GM12878 (cell line): ENCODE results near the gene MED13L.

Experiments used
- ASH2L ChIP-seq: fragments of 300-600, 200-600 bp; sonication (generic); IDR thresholded peaks from 2 replicates; pipeline ENCODE4 v1.6.1; 2017; ENCODE audit warnings: low read depth, mild to moderate bottlenecking, borderline replicate concordance
- CBX3 ChIP-seq: fragments of 200-600 bp; sonication (generic); IDR thresholded peaks from 2 replicates; pipeline ENCODE4 v1.6.1; 2016; ENCODE audit warnings: low read depth, borderline replicate concordance
- EZH2 ChIP-seq: IDR thresholded peaks from 2 replicates; pipeline ENCODE4 v1.6.1; 2012; ENCODE audit warnings: low read depth, mild to moderate bottlenecking, control low read depth, inconsistent platforms, low read length, borderline replicate concordance; ENCODE audit not compliant: control insufficient read depth
- PAX8 ChIP-seq: fragments of 450-650 bp; IDR thresholded peaks from 2 replicates; pipeline ENCODE4 v1.6.1; 2017; ENCODE audit warnings: mild to moderate bottlenecking, moderate library complexity
- POLR2A ChIP-seq: IDR thresholded peaks from 2 replicates; pipeline ENCODE4 v1.6.1; 2011; ENCODE audit warnings: low read depth, mild to moderate bottlenecking, low read length
- TAF1 ChIP-seq: IDR thresholded peaks from 2 replicates; pipeline ENCODE4 v1.6.1; 2011; ENCODE audit warnings: mild to moderate bottlenecking, low read depth, low read length, borderline replicate concordance
- ZNF217 ChIP-seq: fragments of 450-650 bp; IDR thresholded peaks from 2 replicates; pipeline ENCODE4 v1.6.1; 2017; ENCODE audit warnings: antibody characterized with exemption, mild to moderate bottlenecking
- TF ChIP-seq, protein P1 (sequence below): fragments of 450-650 bp; IDR thresholded peaks from 2 replicates; pipeline ENCODE4 v1.6.1; 2017; ENCODE audit warnings: mild to moderate bottlenecking, low read depth, inconsistent platforms; ENCODE audit not compliant: poor library complexity, severe bottlenecking
- TF ChIP-seq, protein P2 (sequence below): IDR thresholded peaks from 2 replicates; pipeline ENCODE4 v1.6.1; 2012; ENCODE audit warnings: low read length, inconsistent platforms
- TF ChIP-seq, protein P3 (sequence below): IDR thresholded peaks from 2 replicates; pipeline ENCODE4 v1.6.1; 2012; ENCODE audit warnings: mild to moderate bottlenecking, low read depth, low read length

DNA sequence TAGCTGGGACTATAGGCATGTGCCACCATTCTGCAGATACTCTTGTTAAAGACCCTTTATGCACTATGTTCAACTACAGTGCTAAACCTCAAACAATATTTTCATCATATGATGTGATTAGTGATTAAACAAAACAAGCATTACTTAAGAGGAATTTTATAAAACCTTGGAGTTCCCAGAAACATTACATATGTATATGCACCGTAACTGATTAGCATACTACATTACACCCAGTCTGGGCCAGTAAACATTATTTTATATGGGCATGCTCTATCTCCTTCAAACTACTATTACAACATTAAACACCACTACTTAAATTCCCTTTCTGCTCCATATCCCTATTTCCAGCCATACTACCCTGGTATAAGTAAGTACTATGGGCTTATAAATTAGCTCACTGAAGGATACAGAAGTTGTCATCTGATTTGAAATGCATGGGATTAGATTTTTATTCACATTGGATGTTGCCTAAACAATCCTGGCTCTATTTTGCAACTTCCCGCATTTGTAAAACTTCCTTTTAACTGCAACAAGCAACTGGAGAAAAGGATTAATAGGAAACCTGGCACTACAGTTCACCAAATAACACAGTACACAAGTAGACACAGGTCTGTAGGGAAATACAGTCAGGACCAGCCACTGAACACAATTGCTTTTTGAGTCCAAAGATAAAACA lies 205.8 kb downstream of the MED13L start:
- TF ChIP-seq, protein P1, sequence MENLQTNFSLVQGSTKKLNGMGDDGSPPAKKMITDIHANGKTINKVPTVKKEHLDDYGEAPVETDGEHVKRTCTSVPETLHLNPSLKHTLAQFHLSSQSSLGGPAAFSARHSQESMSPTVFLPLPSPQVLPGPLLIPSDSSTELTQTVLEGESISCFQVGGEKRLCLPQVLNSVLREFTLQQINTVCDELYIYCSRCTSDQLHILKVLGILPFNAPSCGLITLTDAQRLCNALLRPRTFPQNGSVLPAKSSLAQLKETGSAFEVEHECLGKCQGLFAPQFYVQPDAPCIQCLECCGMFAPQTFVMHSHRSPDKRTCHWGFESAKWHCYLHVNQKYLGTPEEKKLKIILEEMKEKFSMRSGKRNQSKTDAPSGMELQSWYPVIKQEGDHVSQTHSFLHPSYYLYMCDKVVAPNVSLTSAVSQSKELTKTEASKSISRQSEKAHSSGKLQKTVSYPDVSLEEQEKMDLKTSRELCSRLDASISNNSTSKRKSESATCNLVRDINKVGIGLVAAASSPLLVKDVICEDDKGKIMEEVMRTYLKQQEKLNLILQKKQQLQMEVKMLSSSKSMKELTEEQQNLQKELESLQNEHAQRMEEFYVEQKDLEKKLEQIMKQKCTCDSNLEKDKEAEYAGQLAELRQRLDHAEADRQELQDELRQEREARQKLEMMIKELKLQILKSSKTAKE, result no peak
- TF ChIP-seq, protein P2, sequence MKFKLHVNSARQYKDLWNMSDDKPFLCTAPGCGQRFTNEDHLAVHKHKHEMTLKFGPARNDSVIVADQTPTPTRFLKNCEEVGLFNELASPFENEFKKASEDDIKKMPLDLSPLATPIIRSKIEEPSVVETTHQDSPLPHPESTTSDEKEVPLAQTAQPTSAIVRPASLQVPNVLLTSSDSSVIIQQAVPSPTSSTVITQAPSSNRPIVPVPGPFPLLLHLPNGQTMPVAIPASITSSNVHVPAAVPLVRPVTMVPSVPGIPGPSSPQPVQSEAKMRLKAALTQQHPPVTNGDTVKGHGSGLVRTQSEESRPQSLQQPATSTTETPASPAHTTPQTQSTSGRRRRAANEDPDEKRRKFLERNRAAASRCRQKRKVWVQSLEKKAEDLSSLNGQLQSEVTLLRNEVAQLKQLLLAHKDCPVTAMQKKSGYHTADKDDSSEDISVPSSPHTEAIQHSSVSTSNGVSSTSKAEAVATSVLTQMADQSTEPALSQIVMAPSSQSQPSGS, result no peak
- TF ChIP-seq, protein P3, sequence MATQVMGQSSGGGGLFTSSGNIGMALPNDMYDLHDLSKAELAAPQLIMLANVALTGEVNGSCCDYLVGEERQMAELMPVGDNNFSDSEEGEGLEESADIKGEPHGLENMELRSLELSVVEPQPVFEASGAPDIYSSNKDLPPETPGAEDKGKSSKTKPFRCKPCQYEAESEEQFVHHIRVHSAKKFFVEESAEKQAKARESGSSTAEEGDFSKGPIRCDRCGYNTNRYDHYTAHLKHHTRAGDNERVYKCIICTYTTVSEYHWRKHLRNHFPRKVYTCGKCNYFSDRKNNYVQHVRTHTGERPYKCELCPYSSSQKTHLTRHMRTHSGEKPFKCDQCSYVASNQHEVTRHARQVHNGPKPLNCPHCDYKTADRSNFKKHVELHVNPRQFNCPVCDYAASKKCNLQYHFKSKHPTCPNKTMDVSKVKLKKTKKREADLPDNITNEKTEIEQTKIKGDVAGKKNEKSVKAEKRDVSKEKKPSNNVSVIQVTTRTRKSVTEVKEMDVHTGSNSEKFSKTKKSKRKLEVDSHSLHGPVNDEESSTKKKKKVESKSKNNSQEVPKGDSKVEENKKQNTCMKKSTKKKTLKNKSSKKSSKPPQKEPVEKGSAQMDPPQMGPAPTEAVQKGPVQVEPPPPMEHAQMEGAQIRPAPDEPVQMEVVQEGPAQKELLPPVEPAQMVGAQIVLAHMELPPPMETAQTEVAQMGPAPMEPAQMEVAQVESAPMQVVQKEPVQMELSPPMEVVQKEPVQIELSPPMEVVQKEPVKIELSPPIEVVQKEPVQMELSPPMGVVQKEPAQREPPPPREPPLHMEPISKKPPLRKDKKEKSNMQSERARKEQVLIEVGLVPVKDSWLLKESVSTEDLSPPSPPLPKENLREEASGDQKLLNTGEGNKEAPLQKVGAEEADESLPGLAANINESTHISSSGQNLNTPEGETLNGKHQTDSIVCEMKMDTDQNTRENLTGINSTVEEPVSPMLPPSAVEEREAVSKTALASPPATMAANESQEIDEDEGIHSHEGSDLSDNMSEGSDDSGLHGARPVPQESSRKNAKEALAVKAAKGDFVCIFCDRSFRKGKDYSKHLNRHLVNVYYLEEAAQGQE, result no peak
- TF ChIP-seq CBX3 (no peak), PAX8 (no peak), EZH2 (no peak), TAF1 (no peak), ZNF217 (no peak), POLR2A (no peak), ASH2L (no peak)
